Karpas-422 (cell line): ENCODE data around the gene SHISA4. TPM values are rescaled to one million over a fixed set of nuclear protein-coding genes. Genes with fewer than 3 reads are reported as not detected.

Source experiments
- DNase-seq: peaks from one replicate; pipeline ENCODE4 v3.0.0-alpha.2; 2015
- H2AFZ ChIP-seq: fragments of 200-600 bp; sonication (generic); 2 replicates; pipeline ENCODE4 v1.6.1; 2014; ENCODE audit warnings: antibody characterized with exemption, low read length, mixed read lengths
- H3K27ac ChIP-seq: fragments of 200-600 bp; sonication (generic); 2 replicates; pipeline ENCODE4 v1.5.1; 2014; ENCODE audit warnings: mild to moderate bottlenecking, low read length, moderate library complexity
- H3K27me3 ChIP-seq: fragments of 200-600 bp; sonication (generic); 2 replicates; pipeline ENCODE4 v1.6.1; 2014; ENCODE audit warnings: low read length, mixed read lengths
- H3K36me3 ChIP-seq: fragments of 200-600 bp; sonication (generic); 2 replicates; pipeline ENCODE4 v1.6.1; 2014; ENCODE audit warnings: low read length, mixed read lengths; ENCODE audit not compliant: insufficient read depth
- H3K4me1 ChIP-seq: fragments of 200-600 bp; sonication (generic); 2 replicates; pipeline ENCODE4 v1.6.1; 2014; ENCODE audit warnings: mild to moderate bottlenecking, low read length, mixed read lengths
- H3K4me2 ChIP-seq: fragments of 200-600 bp; sonication (generic); 2 replicates; pipeline ENCODE4 v1.6.1; 2014; ENCODE audit warnings: low read length, low read depth, mild to moderate bottlenecking; ENCODE audit not compliant: poor library complexity, severe bottlenecking
- H3K4me3 ChIP-seq: fragments of 200-600 bp; sonication (generic); 2 replicates; pipeline ENCODE4 v1.5.1; 2014; ENCODE audit warnings: mild to moderate bottlenecking, antibody characterized with exemption, low read length, mixed read lengths
- H3K79me2 ChIP-seq: fragments of 200-600 bp; sonication (generic); 2 replicates; pipeline ENCODE4 v1.6.1; 2014; ENCODE audit warnings: mild to moderate bottlenecking, low read length, mixed read lengths
- H3K9ac ChIP-seq: fragments of 200-600 bp; sonication (generic); 2 replicates; pipeline ENCODE4 v1.6.0; 2014; ENCODE audit warnings: low read length
- H3K9me2 ChIP-seq: fragments of 200-600 bp; sonication (generic), shearing (Covaris generic); replicated peaks from 2 replicates; pipeline ENCODE4 v1.6.0; 2014; ENCODE audit warnings: mild to moderate bottlenecking, low read length, moderate library complexity; ENCODE audit not compliant: insufficient read depth
- H3K9me3 ChIP-seq: fragments of 300-700, 200-600 bp; sonication (generic); 2 replicates; pipeline ENCODE4 v1.6.1; 2014; ENCODE audit warnings: low read length, mixed read lengths
- H4K20me1 ChIP-seq: fragments of 200-600 bp; sonication (generic); 2 replicates; pipeline ENCODE4 v1.6.1; 2014; ENCODE audit warnings: mild to moderate bottlenecking, antibody characterized with exemption, low read length, low read depth; ENCODE audit not compliant: insufficient read depth
- total RNA-seq: library from RNA; depleted of rRNA; stranded (reverse); fragments of >200 nt; shearing (Covaris generic); gene quantifications from 2 replicates; pipeline ENCODE4 v1.2.3, GENCODE V29; 2014; ENCODE audit warnings: low replicate concordance

SHISA4 gene
- total RNA-seq, 1 experiment from 2014 or later, result not detected

- Histone ChIP-seq H3K9ac (no peak overlapping the region), H3K9me3 (no peaks in the 10 kb centered on the region), H3K79me2 (no peaks in the 10 kb centered on the region), H4K20me1 (no peaks in the 10 kb centered on the region), H3K4me3 (no peak overlapping the region), H3K36me3 (no peaks in the 10 kb centered on the region), H3K27me3 (no peaks in the 10 kb centered on the region), H3K4me1 (no peaks in the 10 kb centered on the region), H3K4me2 (no peak overlapping the region), H3K27ac (no peak overlapping the region), H3K9me2 (no peaks in the 10 kb centered on the region), H2AFZ (no peak overlapping the region)
- DNase-seq, result no peak
These were observed 2.2 kb downstream of the SHISA4 start for GRCh38 chr1:201890806-201891450.

DNA sequence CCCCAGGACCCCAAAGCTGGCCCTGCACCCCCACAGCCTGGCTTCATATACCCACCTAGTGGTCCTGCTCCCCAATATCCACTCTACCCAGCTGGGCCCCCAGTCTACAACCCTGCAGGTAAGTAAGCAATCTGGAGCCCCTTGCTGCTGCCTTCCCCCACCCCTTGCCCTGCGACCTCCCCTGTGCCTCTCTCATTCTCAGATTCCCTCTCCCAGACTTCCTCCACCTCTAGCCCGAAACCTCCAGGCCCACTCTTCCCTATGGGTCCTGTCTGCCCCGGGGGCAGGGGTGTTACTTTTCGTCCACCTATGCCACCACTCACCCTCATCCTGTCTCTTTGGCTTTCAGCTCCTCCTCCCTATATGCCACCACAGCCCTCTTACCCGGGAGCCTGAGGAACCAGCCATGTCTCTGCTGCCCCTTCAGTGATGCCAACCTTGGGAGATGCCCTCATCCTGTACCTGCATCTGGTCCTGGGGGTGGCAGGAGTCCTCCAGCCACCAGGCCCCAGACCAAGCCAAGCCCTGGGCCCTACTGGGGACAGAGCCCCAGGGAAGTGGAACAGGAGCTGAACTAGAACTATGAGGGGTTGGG is 2.9 kb downstream of the SHISA4 start:
- no peaks in the 10 kb centered on the region for H4K20me1 ChIP-seq
- no peak for DNase-seq
- no peaks in the 10 kb centered on the region for H3K36me3 ChIP-seq
- H3K27ac ChIP-seq, result no peak overlapping the region
- no peak overlapping the region for H3K4me3 ChIP-seq
- H3K4me1 ChIP-seq, result 0 out of 2 replicates have a peak, but pooled peaks cover 2% of the 10 kb centered on the region
- no peaks in the 10 kb centered on the region for H3K9me3 ChIP-seq
- no peak overlapping the region for H3K9ac ChIP-seq
- H3K79me2 ChIP-seq, result no peaks in the 10 kb centered on the region
- H3K9me2 ChIP-seq, result no peaks in the 10 kb centered on the region
- no peak overlapping the region for H3K4me2 ChIP-seq
- H3K27me3 ChIP-seq, result no peaks in the 10 kb centered on the region
- H2AFZ ChIP-seq, result no peak overlapping the region

GRCh38 chr1:201892211-201892610 is 3.5 kb downstream of the SHISA4 start:
- H3K4me1 ChIP-seq, result 0 out of 2 replicates have a peak, but pooled peaks cover 2% of the 10 kb centered on the region
- no peak overlapping the region for H3K9ac ChIP-seq
- no peaks in the 10 kb centered on the region for H3K9me2 ChIP-seq
- H3K9me3 ChIP-seq, result no peaks in the 10 kb centered on the region
- no peaks in the 10 kb centered on the region for H3K79me2 ChIP-seq
- H3K4me2 ChIP-seq, result no peak overlapping the region
- no peak overlapping the region for H3K27ac ChIP-seq
- no peaks in the 10 kb centered on the region for H3K27me3 ChIP-seq
- DNase-seq, result no peak
- no peak overlapping the region for H3K4me3 ChIP-seq
- H2AFZ ChIP-seq, result no peak overlapping the region
- no peaks in the 10 kb centered on the region for H4K20me1 ChIP-seq
- H3K36me3 ChIP-seq, result no peaks in the 10 kb centered on the region

DNA sequence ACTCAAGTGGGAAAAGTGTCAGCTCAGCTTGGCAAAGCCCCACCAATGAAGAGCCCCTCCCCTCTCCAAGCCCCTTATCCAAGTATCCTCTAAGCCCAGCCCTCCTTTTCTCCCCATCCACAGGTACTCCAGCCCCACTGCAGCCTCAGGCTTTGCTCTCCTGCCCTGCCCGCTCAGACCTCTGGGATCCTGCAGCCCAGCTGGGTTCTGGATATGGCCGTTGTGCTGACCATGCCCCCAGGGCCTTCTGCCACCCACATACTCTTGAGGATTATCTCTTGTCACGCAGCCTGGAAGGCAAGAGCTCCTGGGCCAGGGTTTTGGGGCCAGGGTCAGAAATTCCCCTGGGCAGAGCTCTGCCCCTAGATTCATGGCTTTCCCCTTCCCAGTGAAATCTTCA is 4.7 kb downstream of the SHISA4 start:
- H3K4me2 ChIP-seq, result no peak overlapping the region
- H3K9ac ChIP-seq, result no peak overlapping the region

DNA sequence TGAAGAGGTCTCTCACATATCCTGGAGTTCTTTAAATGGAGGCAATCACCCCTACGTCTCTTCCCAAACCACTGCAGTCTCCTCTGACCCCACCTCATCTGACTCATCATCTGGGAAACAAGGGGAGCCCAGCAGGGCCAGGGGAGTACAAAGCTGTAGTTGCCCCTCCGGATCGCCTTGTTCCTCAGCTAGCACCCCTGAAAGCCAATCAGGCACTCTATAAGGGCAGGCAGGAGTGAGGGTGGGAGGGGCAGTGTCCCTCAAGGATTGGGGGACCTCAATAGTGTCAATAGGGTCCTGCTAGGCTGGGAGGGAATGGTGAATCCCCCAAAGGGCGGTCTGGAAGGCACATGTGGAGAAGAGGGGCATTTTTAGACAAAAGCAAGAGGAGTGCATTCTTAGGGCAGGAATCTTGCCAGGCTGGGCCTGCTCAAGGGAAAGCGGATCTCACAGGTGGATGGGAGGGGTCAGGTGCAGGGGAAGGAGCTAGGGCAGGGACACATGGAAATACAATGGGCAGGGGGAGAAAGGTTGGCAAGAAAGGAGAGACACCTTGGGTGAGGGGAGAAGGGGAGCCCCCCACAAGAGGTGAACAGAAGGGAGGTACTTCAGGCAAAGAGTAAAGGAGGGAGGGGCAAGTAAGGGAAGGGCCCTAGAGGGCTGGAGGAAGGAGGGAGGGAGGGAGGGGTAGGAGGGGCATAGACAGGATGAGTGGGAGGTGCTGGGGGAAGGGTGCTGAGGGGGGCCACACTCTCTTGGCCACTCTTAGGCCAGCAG is 5.8 kb downstream of the SHISA4 start:
- Histone ChIP-seq H3K4me1 (0 out of 2 replicates have a peak, but pooled peaks cover 2% of the 10 kb centered on the region), H4K20me1 (no peaks in the 10 kb centered on the region), H3K9me3 (no peaks in the 10 kb centered on the region), H2AFZ (no peak overlapping the region), H3K4me3 (no peak overlapping the region), H3K4me2 (no peak overlapping the region), H3K79me2 (no peaks in the 10 kb centered on the region), H3K9me2 (no peaks in the 10 kb centered on the region), H3K27me3 (no peaks in the 10 kb centered on the region), H3K27ac (no peak overlapping the region), H3K36me3 (no peaks in the 10 kb centered on the region), H3K9ac (no peak overlapping the region)
- no peak for DNase-seq

More for the DNA sequence above, 4.7 kb downstream of the SHISA4 start:
- Histone ChIP-seq H3K36me3 (no peaks in the 10 kb centered on the region), H3K9me3 (no peaks in the 10 kb centered on the region), H3K27ac (no peak overlapping the region), H3K4me1 (0 out of 2 replicates have a peak, but pooled peaks cover 2% of the 10 kb centered on the region), H3K79me2 (no peaks in the 10 kb centered on the region), H4K20me1 (no peaks in the 10 kb centered on the region), H2AFZ (no peak overlapping the region), H3K4me3 (no peak overlapping the region), H3K9me2 (no peaks in the 10 kb centered on the region), H3K27me3 (no peaks in the 10 kb centered on the region)
- no peak for DNase-seq

DNA sequence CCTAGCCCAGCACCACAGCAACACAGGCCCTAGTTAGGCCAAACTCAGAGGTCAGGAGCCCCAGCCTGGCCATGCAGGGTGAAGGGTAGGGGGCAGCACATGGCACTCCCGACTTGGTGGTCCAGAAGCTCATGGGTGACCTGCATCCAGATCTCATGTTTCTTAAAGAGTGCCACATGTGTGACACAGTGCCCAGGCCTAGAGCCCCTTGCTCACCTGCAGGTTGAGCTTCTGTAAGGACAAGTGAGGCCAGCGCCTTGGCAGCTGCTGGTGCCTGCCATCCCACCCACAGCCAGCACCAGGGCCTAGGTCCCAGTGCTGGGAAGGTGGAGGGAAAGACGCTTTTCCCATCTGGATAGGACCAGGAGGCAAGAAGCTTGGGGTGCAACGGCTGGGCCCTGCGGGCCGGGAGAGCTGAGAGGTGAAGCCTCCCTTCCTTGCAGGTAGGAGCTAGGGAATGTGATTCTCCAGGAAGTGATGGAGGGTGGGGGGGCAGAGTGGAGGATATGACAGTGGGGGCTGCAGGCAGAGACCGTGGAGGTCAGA is 6.5 kb downstream of the SHISA4 start:
- no peaks in the 10 kb centered on the region for H3K9me3 ChIP-seq
- no peaks in the 10 kb centered on the region for H3K79me2 ChIP-seq
- H3K27ac ChIP-seq, result no peak overlapping the region
- H3K9me2 ChIP-seq, result no peaks in the 10 kb centered on the region
- H3K27me3 ChIP-seq, result no peaks in the 10 kb centered on the region
- H3K4me1 ChIP-seq, result 0 out of 2 replicates have a peak, but pooled peaks cover 2% of the 10 kb centered on the region
- H3K4me3 ChIP-seq, result no peak overlapping the region
- no peak overlapping the region for H3K9ac ChIP-seq
- no peak overlapping the region for H2AFZ ChIP-seq
- no peak overlapping the region for H3K4me2 ChIP-seq
- no peaks in the 10 kb centered on the region for H4K20me1 ChIP-seq
- no peak for DNase-seq
- H3K36me3 ChIP-seq, result no peaks in the 10 kb centered on the region

- Histone ChIP-seq H3K4me1 (0 out of 2 replicates have a peak, but pooled peaks cover 2% of the 10 kb centered on the region), H3K9me3 (no peaks in the 10 kb centered on the region), H3K9me2 (no peaks in the 10 kb centered on the region), H2AFZ (peak overlapping the region; percentile 9; the same call in 1 of the 2 replicates), H3K27me3 (no peaks in the 10 kb centered on the region), H3K36me3 (no peaks in the 10 kb centered on the region), H3K27ac (no peak overlapping the region), H4K20me1 (no peaks in the 10 kb centered on the region), H3K9ac (no peak overlapping the region), H3K4me3 (no peak overlapping the region), H3K79me2 (no peaks in the 10 kb centered on the region), H3K4me2 (peak overlapping the region; percentile 12)
- DNase-seq, result peak; percentile 92
These were observed 7.5 kb downstream of the SHISA4 start for GRCh38 chr1:201895913-201896807.
